GM19099 (cell line): ENCODE data around the gene THEMIS2.

Source experiments
- POLR2A ChIP-seq: IDR thresholded peaks from 3 replicates; pipeline ENCODE4 v1.6.1; 2011; ENCODE audit warnings: low read depth; ENCODE audit not compliant: insufficient read length; ENCODE audit errors: extremely low read depth

Gene THEMIS2

DNA sequence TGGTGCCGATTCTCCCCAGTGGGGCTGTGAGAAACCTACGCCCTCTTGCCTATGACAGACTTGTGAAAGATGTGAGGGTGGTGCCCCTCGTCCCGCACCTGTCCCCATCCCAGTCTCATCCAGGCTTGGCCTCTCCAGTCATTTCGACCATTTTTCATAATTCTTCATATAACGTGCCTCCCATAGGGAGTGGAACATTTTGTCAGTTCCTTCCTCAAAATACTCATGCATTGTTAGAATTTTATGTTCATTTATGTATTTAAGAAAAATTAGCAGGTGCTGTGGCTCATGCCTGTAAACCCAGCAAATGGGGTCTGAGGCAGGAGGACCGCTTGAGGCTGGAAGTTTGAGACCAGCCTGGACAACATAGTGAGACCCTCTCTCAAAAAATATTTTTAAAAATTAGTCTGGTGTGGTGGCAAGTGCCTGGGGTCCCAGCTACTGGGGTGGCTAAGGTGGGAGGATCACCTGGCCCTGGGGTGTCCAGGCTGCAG is 42.8 kb downstream of the THEMIS2 start:
- TF ChIP-seq POLR2A: no peak

DNA sequence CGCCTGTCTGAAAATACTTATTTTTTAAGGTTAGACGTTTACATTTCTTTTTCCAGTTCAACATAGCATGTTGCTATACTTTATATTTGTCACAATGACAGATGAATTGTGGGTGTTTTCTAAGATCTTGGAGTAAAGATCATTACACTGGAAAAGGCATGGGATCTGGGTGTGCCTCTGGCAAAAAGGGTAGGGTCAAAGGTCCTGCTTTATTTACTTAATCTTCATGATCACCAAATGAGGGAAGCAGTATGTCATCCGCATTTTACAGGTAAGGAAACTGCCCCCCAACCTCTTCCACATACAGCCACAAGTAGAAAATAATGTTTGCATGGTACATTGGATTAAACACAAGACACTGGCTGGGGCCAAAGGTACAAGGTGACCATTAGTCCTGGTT is 49.9 kb downstream of the THEMIS2 start:
- TF ChIP-seq POLR2A: no peak

DNA sequence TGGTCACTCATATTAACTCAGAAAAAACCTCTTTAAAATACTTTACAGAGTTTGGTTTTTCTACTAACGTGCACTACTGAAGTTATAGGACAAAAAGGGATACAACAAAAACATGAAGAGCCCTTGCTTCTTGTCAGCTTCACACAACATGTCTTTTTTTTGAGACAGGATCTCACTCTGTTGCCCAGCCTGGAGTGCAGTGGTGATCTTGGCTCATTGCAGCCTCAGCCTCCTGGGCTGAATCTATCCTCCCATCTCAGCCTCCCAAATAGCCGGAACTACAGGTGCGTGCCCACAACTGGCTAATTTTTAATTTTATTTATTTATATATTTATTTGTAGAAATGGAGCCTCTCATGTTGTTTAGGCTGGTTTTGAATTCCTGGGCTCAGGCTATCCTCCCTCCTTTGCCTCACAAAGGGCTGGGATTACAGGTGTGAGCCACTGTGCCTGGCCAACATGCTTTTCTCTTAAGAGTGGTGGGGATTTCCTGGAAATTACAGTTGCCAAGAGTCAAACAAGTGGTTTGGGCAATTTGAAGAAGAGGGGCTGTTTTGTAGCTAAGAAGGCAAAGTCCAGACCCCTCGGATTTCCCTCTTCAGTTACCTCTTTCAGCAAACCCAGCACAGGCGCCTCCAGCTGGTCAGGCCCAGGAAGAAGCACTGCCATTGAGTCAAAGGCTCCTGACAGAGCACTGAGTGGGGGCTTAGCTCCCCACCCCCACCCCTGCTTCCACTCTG is 56.0 kb downstream of the THEMIS2 start:
- TF ChIP-seq POLR2A: no peak

DNA sequence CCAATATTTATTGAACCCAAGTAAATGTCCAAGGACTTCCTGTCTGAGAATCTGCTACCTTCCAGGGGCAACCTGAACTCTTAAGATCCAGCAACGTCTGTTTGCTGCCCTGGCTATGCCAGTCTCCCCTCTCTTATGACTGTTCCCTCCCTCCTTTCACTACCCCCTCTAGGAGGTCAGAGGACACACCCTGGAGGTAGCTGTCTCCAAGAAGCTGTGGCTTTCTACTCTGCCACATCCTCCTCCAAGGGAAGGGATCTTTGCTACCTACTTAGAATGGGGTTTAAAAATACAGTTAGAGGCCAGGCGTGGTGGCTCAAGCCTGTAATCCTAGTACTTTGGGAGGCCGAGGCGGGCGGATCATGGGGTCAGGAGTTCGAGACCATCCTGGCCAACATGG is 58.8 kb downstream of the THEMIS2 start:
- TF ChIP-seq POLR2A: no peak

DNA sequence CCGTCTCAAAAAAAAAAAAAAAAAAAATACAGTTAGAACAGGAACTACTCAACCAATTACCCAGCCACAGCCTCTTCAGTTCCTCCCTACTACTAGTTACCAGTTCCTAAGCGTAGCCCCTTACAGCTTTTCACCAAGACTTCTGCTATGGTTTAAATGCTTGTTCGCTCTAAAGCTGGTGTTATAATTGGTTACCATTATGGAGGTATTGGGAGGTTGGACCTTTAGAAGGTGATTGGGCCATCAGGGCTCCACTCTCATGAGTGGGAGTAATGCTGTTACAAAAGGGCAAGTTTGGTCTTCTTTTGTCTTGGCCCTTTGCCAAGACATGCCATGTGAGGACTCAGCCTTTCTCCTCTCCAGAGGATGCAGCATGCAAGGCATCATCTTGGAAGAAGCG is 59.4 kb downstream of the THEMIS2 start:
- TF ChIP-seq POLR2A: no peak

DNA sequence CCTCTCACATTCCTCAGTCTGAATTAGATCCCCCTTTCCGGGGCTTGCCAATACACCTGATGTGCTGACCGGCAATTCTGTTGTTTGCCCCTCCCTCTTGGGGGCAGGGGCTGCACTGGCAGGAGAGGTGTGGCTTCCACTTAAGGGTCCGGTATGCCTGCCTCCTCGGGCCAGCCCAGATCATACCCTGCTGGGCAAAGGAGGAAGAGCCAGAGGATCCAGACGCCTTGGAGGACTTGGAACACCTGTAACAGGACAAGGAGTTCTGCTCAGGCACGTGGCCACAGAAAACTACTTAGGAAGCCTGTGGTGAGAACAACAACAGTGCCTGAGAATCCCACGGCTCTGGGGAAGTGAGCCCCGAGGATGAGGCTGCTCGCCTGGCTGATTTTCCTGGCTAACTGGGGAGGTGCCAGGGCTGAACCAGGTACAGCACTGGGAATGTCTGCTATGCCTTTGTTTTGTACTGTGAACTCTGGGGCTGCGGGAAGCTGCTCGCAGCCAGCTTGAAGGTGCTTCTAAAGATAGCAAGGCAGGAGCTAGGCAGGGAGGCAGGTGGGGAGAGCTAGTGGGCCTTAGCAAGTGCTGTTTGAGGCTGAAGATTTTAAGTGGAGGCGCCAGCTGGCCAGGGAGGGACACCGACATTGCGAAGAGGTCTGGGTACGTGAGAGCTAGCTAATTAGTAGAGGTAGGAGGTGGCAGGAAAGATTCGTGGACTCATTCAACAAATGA is 62.6 kb downstream of the THEMIS2 start, which contains the start of gene SMPDL3B:
SMPDL3B (plus strand) TSS at position 183 of the 732 bp plus-strand sequence; CDS start at position 367, 184 bp downstream.
- TF ChIP-seq POLR2A: no peak

DNA sequence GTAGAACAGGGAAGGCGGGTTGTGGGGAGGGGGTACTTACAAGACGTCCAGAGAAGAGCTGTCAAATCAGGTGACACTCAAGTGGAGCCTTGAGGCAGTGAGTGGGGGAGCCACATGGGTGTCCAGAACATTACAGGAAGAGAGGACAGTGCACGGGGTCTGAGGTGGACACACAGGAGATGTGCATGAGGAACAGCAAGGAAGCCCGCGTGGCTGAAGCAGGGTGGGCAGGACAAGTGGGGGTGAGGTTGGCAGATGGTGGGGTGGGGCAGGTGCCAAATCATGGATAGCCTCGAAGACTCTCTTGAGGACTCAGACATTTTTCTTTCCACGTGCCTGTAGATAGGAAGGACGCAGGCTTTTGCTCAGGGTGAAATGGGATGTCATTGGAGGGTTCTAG is 63.4 kb downstream of the THEMIS2 start:
- TF ChIP-seq POLR2A: no peak
